NCI-H128 (cell line): ENCODE data around the gene CDH16.

ENCODE experiments used
- DNase-seq: peaks from one replicate; lab custom pipeline; 2025; ENCODE audit not compliant: unreplicated experiment; lab: John Stamatoyannopoulos, UW

CDH16 gene

GRCh38 chr16:66928702-66929388 is 10.2 kb upstream of the CDH16 start:
- no peak for DNase-seq

- DNase-seq: no peak
Measured at GRCh38 chr16:66927918-66928649, 9.4 kb upstream of the CDH16 start.

GRCh38 chr16:66926961-66927436 is 8.3 kb upstream of the CDH16 start:
- DNase-seq: no peak

GRCh38 chr16:66926171-66926947 is 7.7 kb upstream of the CDH16 start:
- DNase-seq: no peak

GRCh38 chr16:66925322-66925840 is 6.7 kb upstream of the CDH16 start, which contains the start of gene RRAD:
TSS of gene RRAD (minus strand) at chr16:66925535. CDS start at chr16:66925179, 356 bp downstream.
- DNase-seq: no peak

- no peak for DNase-seq
Measured at GRCh38 chr16:66924527-66925321, 6.0 kb upstream of the CDH16 start.

- no peak for DNase-seq
Measured at GRCh38 chr16:66923866-66924265, 5.2 kb upstream of the CDH16 start.

GRCh38 chr16:66923247-66923731 is 4.6 kb upstream of the CDH16 start:
- no peak for DNase-seq

GRCh38 chr16:66921729-66922450 is 3.2 kb upstream of the CDH16 start:
- no peak for DNase-seq

GRCh38 chr16:66920924-66921680 is 2.4 kb upstream of the CDH16 start:
- no peak for DNase-seq

GRCh38 chr16:66920299-66920590 is 1.6 kb upstream of the CDH16 start:
- no peak for DNase-seq

- DNase-seq: no peak
Measured at GRCh38 chr16:66919569-66920298, 1.0 kb upstream of the CDH16 start.

GRCh38 chr16:66918355-66918754 is 330 bp downstream of the CDH16 start:
- no peak for DNase-seq

GRCh38 chr16:66917741-66918140 is 944 bp downstream of the CDH16 start:
- no peak for DNase-seq

- DNase-seq: no peak
Measured at GRCh38 chr16:66916518-66916917, 2.2 kb downstream of the CDH16 start.

- no peak for DNase-seq
Measured at GRCh38 chr16:66915041-66915440, 3.6 kb downstream of the CDH16 start.

GRCh38 chr16:66914541-66914940 is 4.1 kb downstream of the CDH16 start:
- no peak for DNase-seq

GRCh38 chr16:66913711-66914110 is 5.0 kb downstream of the CDH16 start:
- DNase-seq: no peak

GRCh38 chr16:66913081-66913480 is 5.6 kb downstream of the CDH16 start:
- no peak for DNase-seq
